Measurements from ENCODE around the gene ARID5A. TPM values are rescaled to one million over a fixed set of nuclear protein-coding genes. Genes with fewer than 3 reads are reported as not detected.

Gene ARID5A
- total and polyA plus RNA-seq, 2 experiments from 2014 or later, result 5.5 to 7.7 TPM

GRCh38 chr2:96501471-96501874 lies 35.1 kb upstream of the ARID5A start:
- 0 out of 2 replicates have a peak overlapping the region, but pooled peaks have one; percentile 32 for H2AFZ ChIP-seq
- H3K36me3 Mint-ChIP-seq (ENCODE audit: low read depth), result no peaks in the 10 kb centered on the region; the same call in 2 of the 3 replicates

More at GRCh38 chr2:96501471-96501874, 35.1 kb upstream of the ARID5A start:
- H3K4me2 ChIP-seq, result no peak overlapping the region
- Mint-ChIP-seq H3K27me3 (ENCODE audit: insufficient read depth, low read depth, poor library complexity) (peaks cover 18% of the 10 kb centered on the region), H3K4me1 (peaks cover 19% of the 10 kb centered on the region), H3K27ac (no peak overlapping the region), H3K9me3 (no peaks in the 10 kb centered on the region), H3K4me3 (no peak overlapping the region)
- no peaks in the 10 kb centered on the region for H3K4me1 ChIP-seq (ENCODE audit: insufficient read depth)
- H4K20me1 ChIP-seq (replicated peaks; ENCODE audit: insufficient read depth), result no peaks in the 10 kb centered on the region
- TF ChIP-seq, protein P1, sequence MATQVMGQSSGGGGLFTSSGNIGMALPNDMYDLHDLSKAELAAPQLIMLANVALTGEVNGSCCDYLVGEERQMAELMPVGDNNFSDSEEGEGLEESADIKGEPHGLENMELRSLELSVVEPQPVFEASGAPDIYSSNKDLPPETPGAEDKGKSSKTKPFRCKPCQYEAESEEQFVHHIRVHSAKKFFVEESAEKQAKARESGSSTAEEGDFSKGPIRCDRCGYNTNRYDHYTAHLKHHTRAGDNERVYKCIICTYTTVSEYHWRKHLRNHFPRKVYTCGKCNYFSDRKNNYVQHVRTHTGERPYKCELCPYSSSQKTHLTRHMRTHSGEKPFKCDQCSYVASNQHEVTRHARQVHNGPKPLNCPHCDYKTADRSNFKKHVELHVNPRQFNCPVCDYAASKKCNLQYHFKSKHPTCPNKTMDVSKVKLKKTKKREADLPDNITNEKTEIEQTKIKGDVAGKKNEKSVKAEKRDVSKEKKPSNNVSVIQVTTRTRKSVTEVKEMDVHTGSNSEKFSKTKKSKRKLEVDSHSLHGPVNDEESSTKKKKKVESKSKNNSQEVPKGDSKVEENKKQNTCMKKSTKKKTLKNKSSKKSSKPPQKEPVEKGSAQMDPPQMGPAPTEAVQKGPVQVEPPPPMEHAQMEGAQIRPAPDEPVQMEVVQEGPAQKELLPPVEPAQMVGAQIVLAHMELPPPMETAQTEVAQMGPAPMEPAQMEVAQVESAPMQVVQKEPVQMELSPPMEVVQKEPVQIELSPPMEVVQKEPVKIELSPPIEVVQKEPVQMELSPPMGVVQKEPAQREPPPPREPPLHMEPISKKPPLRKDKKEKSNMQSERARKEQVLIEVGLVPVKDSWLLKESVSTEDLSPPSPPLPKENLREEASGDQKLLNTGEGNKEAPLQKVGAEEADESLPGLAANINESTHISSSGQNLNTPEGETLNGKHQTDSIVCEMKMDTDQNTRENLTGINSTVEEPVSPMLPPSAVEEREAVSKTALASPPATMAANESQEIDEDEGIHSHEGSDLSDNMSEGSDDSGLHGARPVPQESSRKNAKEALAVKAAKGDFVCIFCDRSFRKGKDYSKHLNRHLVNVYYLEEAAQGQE (IDR thresholded peaks at IDR 0.05; ENCODE audit: unreplicated experiment), result no peak
- TF ChIP-seq, protein P2, sequence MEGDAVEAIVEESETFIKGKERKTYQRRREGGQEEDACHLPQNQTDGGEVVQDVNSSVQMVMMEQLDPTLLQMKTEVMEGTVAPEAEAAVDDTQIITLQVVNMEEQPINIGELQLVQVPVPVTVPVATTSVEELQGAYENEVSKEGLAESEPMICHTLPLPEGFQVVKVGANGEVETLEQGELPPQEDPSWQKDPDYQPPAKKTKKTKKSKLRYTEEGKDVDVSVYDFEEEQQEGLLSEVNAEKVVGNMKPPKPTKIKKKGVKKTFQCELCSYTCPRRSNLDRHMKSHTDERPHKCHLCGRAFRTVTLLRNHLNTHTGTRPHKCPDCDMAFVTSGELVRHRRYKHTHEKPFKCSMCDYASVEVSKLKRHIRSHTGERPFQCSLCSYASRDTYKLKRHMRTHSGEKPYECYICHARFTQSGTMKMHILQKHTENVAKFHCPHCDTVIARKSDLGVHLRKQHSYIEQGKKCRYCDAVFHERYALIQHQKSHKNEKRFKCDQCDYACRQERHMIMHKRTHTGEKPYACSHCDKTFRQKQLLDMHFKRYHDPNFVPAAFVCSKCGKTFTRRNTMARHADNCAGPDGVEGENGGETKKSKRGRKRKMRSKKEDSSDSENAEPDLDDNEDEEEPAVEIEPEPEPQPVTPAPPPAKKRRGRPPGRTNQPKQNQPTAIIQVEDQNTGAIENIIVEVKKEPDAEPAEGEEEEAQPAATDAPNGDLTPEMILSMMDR (conservative IDR thresholded peaks at IDR 0.05; ENCODE audit: low read depth in 2 of 2), result no peak
- TF ChIP-seq STAT1 (IDR thresholded peaks at IDR 0.05; ENCODE audit: unreplicated experiment), result no peak
- no peak for TF ChIP-seq POLR2AphosphoS5 (IDR thresholded peaks at IDR 0.05; ENCODE audit: low read depth)
- TF ChIP-seq CREB1 (CRISPR knock-in tag; IDR thresholded peaks at IDR 0.05; ENCODE audit: low read depth), result no peak
- TF ChIP-seq EZH2 (IDR thresholded peaks at IDR 0.05; ENCODE audit: low read depth, unreplicated experiment), result no peak
- TF ChIP-seq JUNB (IDR thresholded peaks at IDR 0.05; ENCODE audit: unreplicated experiment), result no peak
- no peaks in the 10 kb centered on the region for H3F3A ChIP-seq (replicated peaks; ENCODE audit: low read depth)
- H3K27ac ChIP-seq (ENCODE audit: low read depth), result no peak overlapping the region
- no peaks in the 10 kb centered on the region for H3K79me2 ChIP-seq (replicated peaks; ENCODE audit: insufficient read depth)
- peaks cover 5% of the 10 kb centered on the region; the same call in 1 of the 2 replicates for H3K27me3 ChIP-seq (ENCODE audit: insufficient read depth)
- DNase-seq (ENCODE audit: low spot score) (no peak), ATAC-seq (no peak)
- H3K4me3 ChIP-seq, result no peak overlapping the region
- H3K9me2 ChIP-seq (ENCODE audit: insufficient read depth), result no peaks in the 10 kb centered on the region
- no peaks in the 10 kb centered on the region for H3K36me3 ChIP-seq (ENCODE audit: insufficient read depth)
